GM12878 (cell line): ENCODE data around the gene COL4A2. TPM values are rescaled to one million over a fixed set of nuclear protein-coding genes. Genes with fewer than 3 reads are reported as not detected.
A peak's percentile ranks its signal among the peaks of the same experiment; 100 is the strongest.

ENCODE experiments used
- ATAC-seq: fragments of 200-7000 bp; cut with Tn5 transposase; 3 replicates; pipeline ENCODE4 v1.9.1; 2020; ENCODE audit warnings: mild to moderate bottlenecking, moderate library complexity
- BruUV-seq: library from RNA; stranded (reverse); fragments of 400-500 nt; replicated peaks from 2 replicates; lab custom pipeline; 2021; lab: Mats Ljungman, UMichigan
- CTCF ChIA-PET: fragments of 300-600 bp; sonication (Branson Sonifier 250); formaldehyde crosslinking; extraction: SDS; loops from one replicate; lab custom pipeline; 2021; ENCODE audit warnings: inconsistent platforms; lab: Yijun Ruan, JAX
- POLR2A ChIA-PET: fragments of 350-600 bp; formaldehyde crosslinking; extraction: SDS; loops from one replicate; lab custom pipeline; 2021; ENCODE audit warnings: inconsistent platforms; lab: Charles Lee
- RAD21 ChIA-PET: fragments of 300-600 bp; sonication (Branson Sonifier 250); formaldehyde crosslinking; loops from one replicate; lab custom pipeline; 2023; ENCODE audit warnings: antibody characterized with exemption; ENCODE audit not compliant: unreplicated experiment; lab: Charles Lee
- SMC1A ChIA-PET: fragments of 300-600 bp; sonication (Branson Sonifier 250); formaldehyde crosslinking; loops from one replicate; lab custom pipeline; 2023; ENCODE audit not compliant: unreplicated experiment, uncharacterized antibody; lab: Charles Lee
- DNase-seq: peaks from one replicate; pipeline ENCODE4 v3.0.0-alpha.2; 2011; ENCODE audit warnings: low read depth, low spot score
- FAIRE-seq: peaks from 3 replicates; lab custom pipeline; 2011; peaks lifted over from hg19 to GRCh38; lab: Jason Lieb, UNC
- H2AFZ ChIP-seq: 2 replicates; pipeline ENCODE4 v1.6.0; 2011; ENCODE audit warnings: low read depth, low read length, control low read depth; ENCODE audit not compliant: control insufficient read depth
- H3K27ac ChIP-seq: 2 replicates; pipeline ENCODE4 v1.5.1; 2011; ENCODE audit warnings: control low read depth; ENCODE audit not compliant: control insufficient read depth, insufficient read depth
- H3K27me3 ChIP-seq, 2 experiments: replicated peaks in 1 of 2; 2 replicates each; pipeline versions ENCODE4 v1.6.0 to v1.6.1; 2011; ENCODE audit warnings: low read length in 1 of 2; ENCODE audit not compliant: control insufficient read depth in 2 of 2, insufficient read depth in 2 of 2
- H3K36me3 ChIP-seq, 2 experiments: 2 replicates each; pipeline ENCODE4 v1.5.1; 2011; ENCODE audit warnings: low read length in 1 of 2; ENCODE audit not compliant: control insufficient read depth in 2 of 2, insufficient read depth in 2 of 2
- H3K4me1 ChIP-seq: 2 replicates; pipeline ENCODE4 v1.6.1; 2011; ENCODE audit warnings: mild to moderate bottlenecking, low read length, moderate library complexity, mixed read lengths; ENCODE audit not compliant: control insufficient read depth, insufficient read depth
- H3K4me2 ChIP-seq: 2 replicates; pipeline ENCODE4 v1.6.0; 2011; ENCODE audit warnings: control low read depth; ENCODE audit not compliant: control insufficient read depth, insufficient read depth
- H3K4me3 ChIP-seq: fragments of 200-600 bp; sonication (generic); 2 replicates; pipeline ENCODE4 v1.5.1; 2016
- H3K79me2 ChIP-seq: 2 replicates; pipeline ENCODE4 v1.6.0; 2011; ENCODE audit warnings: low read length; ENCODE audit not compliant: control insufficient read depth, insufficient read depth
- H3K9ac ChIP-seq: 2 replicates; pipeline ENCODE4 v1.8.0; 2011; ENCODE audit warnings: low read length, control low read depth, mixed read lengths; ENCODE audit not compliant: control insufficient read depth, insufficient read depth
- H3K9me3 ChIP-seq: replicated peaks from 3 replicates; pipeline ENCODE4 v1.5.1; 2011; ENCODE audit warnings: mild to moderate bottlenecking, low read length; ENCODE audit not compliant: control insufficient read depth, insufficient read depth
- H4K20me1 ChIP-seq: 2 replicates; pipeline ENCODE4 v1.6.0; 2011; ENCODE audit not compliant: control insufficient read depth, insufficient read depth
- ASH2L ChIP-seq: fragments of 300-600, 200-600 bp; sonication (generic); IDR thresholded peaks from 2 replicates; pipeline ENCODE4 v1.6.1; 2017; ENCODE audit warnings: low read depth, mild to moderate bottlenecking, borderline replicate concordance
- BCL3 ChIP-seq: IDR thresholded peaks from 2 replicates; pipeline ENCODE4 v1.6.1; 2011; ENCODE audit warnings: borderline replicate concordance, low read depth, mild to moderate bottlenecking, moderate library complexity, low read length; ENCODE audit not compliant: insufficient read depth, poor library complexity, severe bottlenecking
- BHLHE40 ChIP-seq, 2 experiments: fragments of 450-650 bp in 1 of 2; IDR thresholded peaks; 2 replicates each; pipeline ENCODE4 v1.6.1; 2011 to 2017; ENCODE audit warnings: low read depth in 2 of 2, borderline replicate concordance in 1 of 2, improper control_type of control experiment in 1 of 2, low read length in 1 of 2, mild to moderate bottlenecking in 1 of 2
- CEBPZ ChIP-seq: fragments of 150-350 bp; IDR thresholded peaks from 2 replicates; pipeline ENCODE4 v1.6.1; 2016; ENCODE audit warnings: low read depth, low read length
- CREB1 ChIP-seq: IDR thresholded peaks from 2 replicates; pipeline ENCODE4 v1.6.1; 2012; ENCODE audit warnings: low read depth, mild to moderate bottlenecking, inconsistent platforms
- DPF2 ChIP-seq: fragments of 450-650 bp; IDR thresholded peaks from 2 replicates; pipeline ENCODE4 v1.6.1; 2017; ENCODE audit warnings: mild to moderate bottlenecking
- GABPA ChIP-seq: IDR thresholded peaks from 2 replicates; pipeline ENCODE4 v1.6.1; 2014; ENCODE audit warnings: antibody characterized with exemption, low read depth, mild to moderate bottlenecking, inconsistent platforms
- KDM1A ChIP-seq: fragments of 200-600 bp; sonication (generic); IDR thresholded peaks from 2 replicates; pipeline ENCODE4 v1.6.1; 2016; ENCODE audit warnings: borderline replicate concordance
- MTA2 ChIP-seq: fragments of 450-650 bp; IDR thresholded peaks from 2 replicates; pipeline ENCODE4 v1.6.1; 2016; ENCODE audit warnings: low read depth, mild to moderate bottlenecking, moderate library complexity
- NKRF ChIP-seq: fragments of 450-650 bp; conservative IDR thresholded peaks from 2 replicates; pipeline ENCODE4 v1.6.1; 2017; ENCODE audit warnings: mild to moderate bottlenecking, moderate library complexity
- RAD21 ChIP-seq: IDR thresholded peaks from 2 replicates; pipeline ENCODE4 v1.6.1; 2011; ENCODE audit warnings: mild to moderate bottlenecking, low read depth, low read length, moderate library complexity; ENCODE audit not compliant: insufficient read depth
- SUPT20H ChIP-seq: IDR thresholded peaks from 2 replicates; pipeline ENCODE4 v1.6.1; 2011; ENCODE audit warnings: low read depth, mild to moderate bottlenecking, low read length, moderate library complexity, borderline replicate concordance; ENCODE audit not compliant: control insufficient read depth
- WGBS: methylation state at CpG from one replicate; pipeline ENCODE4 v1.1.6; 2016; ENCODE audit warnings: low lambda C conversion rate; ENCODE audit not compliant: insufficient replicate concordance, insufficient coverage; ENCODE audit errors: missing lambda C conversion rate; 5-methylcytosine and 5-hydroxymethylcytosine counted together
- in situ Hi-C: fragments of 300-500 bp; cut with MboI; formaldehyde crosslinking; loops from 9 replicates; pipeline ENCODE4 v1.14.3; 2018; ENCODE audit warnings: mixed read lengths
- intact Hi-C: fragments of 100-400 bp; cut with micrococcal nuclease; formaldehyde crosslinking; loops from one replicate; pipeline ENCODE4 v1.14.2; 2022; ENCODE audit not compliant: unreplicated experiment
- polyA plus RNA-seq, 11 experiments: library from polyadenylated mRNA; depleted of rRNA in 4 of 11; unstranded in 6 of 11; stranded (reverse) in 5 of 11; fragments of >200 nt; fragmentation: Nextera tagmentation in 4 of 11; fragmentation: Illumina TruSeq in 1 of 11; extraction: Ambion mirVana in 4 of 11; extraction: Trizol in 1 of 11; gene quantifications; 1 replicate in 1 of 11; 2 replicates in 10 of 11; pipeline versions ENCODE4 v1.2.1 to v1.2.3, GENCODE V29; 2011 to 2016; ENCODE audit warnings: inconsistent platforms in 2 of 11, missing spikeins in 2 of 11, low read depth in 1 of 11
- total RNA-seq, 4 experiments: library from RNA; depleted of rRNA in 3 of 4; stranded (reverse); fragments of >200 nt in 3 of 4; fragmentation: Illumina TruSeq in 1 of 4; extraction: Trizol in 1 of 4; gene quantifications; 2 replicates each; pipeline versions ENCODE4 v1.2.1 to v1.2.3, GENCODE V29; 2013 to 2021

Gene COL4A2
- total and polyA plus RNA-seq, 10 of the 15 experiments (the other 5 are each of a cell fraction or from before 2014, with no cell fraction given): 0.16 to 1.6 (median 0.62) TPM; not detected in 3

GRCh38 chr13:110444226-110444653 is 137.2 kb downstream of the COL4A2 start:
- Histone ChIP-seq H3K4me1 (peaks cover 41% of the 10 kb centered on the region), H3K9ac (0 out of 2 replicates have a peak overlapping the region, but pooled peaks have one; percentile 13), H3K27ac (peak overlapping the region; percentile 45), H3K4me2 (peak overlapping the region; percentile 81), H3K4me3 (peak overlapping the region; percentile 30; the same call in 1 of the 2 replicates), H3K27me3 (no peaks in the 10 kb centered on the region), H3K79me2 (no peaks in the 10 kb centered on the region), H2AFZ (no peak overlapping the region), H4K20me1 (no peaks in the 10 kb centered on the region), H3K9me3 (no peaks in the 10 kb centered on the region), H3K36me3 (no peaks in the 10 kb centered on the region)
- CTCF ChIA-PET: interaction anchor here (0.8 to 3.6 kb wide), 47 partner anchors 10 to 1298 kb away, joined by 3 to 138 read pairs (median 4); no protein-coding TSS in a partner anchor
- DNase-seq: no peak
- SMC1A ChIA-PET: interaction anchor here (0.7 to 2.8 kb wide), 34 partner anchors 11 to 1483 kb away, joined by 3 to 91 read pairs (median 4); no protein-coding TSS in a partner anchor
- no TSS peak for BruUV-seq
- peak; percentile 92 for FAIRE-seq
- in situ Hi-C loops (no loop called here), intact Hi-C loops (loop anchor here (1.0 to 10.0 kb wide), 4 partner anchors 27 to 471 kb away; partner anchors contain the start of gene ANKRD10)
- ATAC-seq: peak; percentile 74
- RAD21 ChIA-PET: interaction anchor here (0.8 to 2.7 kb wide), 26 partner anchors 10 to 1483 kb away, joined by 3 to 66 read pairs (median 4); no protein-coding TSS in a partner anchor
- under 1% methylated on average over 7 of the region's 7 CpGs for WGBS
- POLR2A ChIA-PET: interaction anchor here (0.9 to 2.2 kb wide), 2 partner anchors 221 to 222 kb away, joined by 3 to 6 read pairs; no protein-coding TSS in a partner anchor
- no peak for TF ChIP-seq CEBPZ
- TF ChIP-seq ASH2L: no peak
- TF ChIP-seq BHLHE40 (IDR thresholded peaks at IDR 0.05; ENCODE audit: borderline replicate concordance in 1 of 2, low read depth in 2 of 2, low read length in 1 of 2): 0 out of 4 replicates have a peak, but pooled peaks of 1 of the 2 experiments have one; percentile 13
- TF ChIP-seq SUPT20H: no peak
- TF ChIP-seq RAD21: peak; percentile 81
- TF ChIP-seq BCL3: no peak
- TF ChIP-seq KDM1A: no peak
- no peak for TF ChIP-seq MTA2
- no peak for TF ChIP-seq GABPA
- no peak for TF ChIP-seq CREB1
- TF ChIP-seq NKRF: no peak
- 0 out of 2 replicates have a peak, but pooled peaks have one; percentile 6 for TF ChIP-seq DPF2
